ENCODE results near the gene NFATC1. TPM values are rescaled to one million over a fixed set of nuclear protein-coding genes. Genes with fewer than 3 reads are reported as not detected.

Gene NFATC1
- total RNA-seq, 1 donor from 2014 or later: 7.1 TPM

GRCh38 chr18:79456105-79456980, 60.6 kb downstream of the NFATC1 start:
- DNase-seq (ENCODE audit: low spot score): no peak
- Mint-ChIP-seq H3K4me1 (ENCODE audit: low read depth) (peaks cover 36% of the 10 kb centered on the region), H3K27ac (ENCODE audit: unreplicated experiment) (no peak overlapping the region), H3K27me3 (ENCODE audit: low read depth) (no peaks in the 10 kb centered on the region), H3K36me3 (ENCODE audit: low read depth) (no peaks in the 10 kb centered on the region), H3K4me3 (ENCODE audit: unreplicated experiment) (no peak overlapping the region), H3K9me3 (ENCODE audit: low read depth) (no peaks in the 10 kb centered on the region)
- TF ChIP-seq, protein P1, sequence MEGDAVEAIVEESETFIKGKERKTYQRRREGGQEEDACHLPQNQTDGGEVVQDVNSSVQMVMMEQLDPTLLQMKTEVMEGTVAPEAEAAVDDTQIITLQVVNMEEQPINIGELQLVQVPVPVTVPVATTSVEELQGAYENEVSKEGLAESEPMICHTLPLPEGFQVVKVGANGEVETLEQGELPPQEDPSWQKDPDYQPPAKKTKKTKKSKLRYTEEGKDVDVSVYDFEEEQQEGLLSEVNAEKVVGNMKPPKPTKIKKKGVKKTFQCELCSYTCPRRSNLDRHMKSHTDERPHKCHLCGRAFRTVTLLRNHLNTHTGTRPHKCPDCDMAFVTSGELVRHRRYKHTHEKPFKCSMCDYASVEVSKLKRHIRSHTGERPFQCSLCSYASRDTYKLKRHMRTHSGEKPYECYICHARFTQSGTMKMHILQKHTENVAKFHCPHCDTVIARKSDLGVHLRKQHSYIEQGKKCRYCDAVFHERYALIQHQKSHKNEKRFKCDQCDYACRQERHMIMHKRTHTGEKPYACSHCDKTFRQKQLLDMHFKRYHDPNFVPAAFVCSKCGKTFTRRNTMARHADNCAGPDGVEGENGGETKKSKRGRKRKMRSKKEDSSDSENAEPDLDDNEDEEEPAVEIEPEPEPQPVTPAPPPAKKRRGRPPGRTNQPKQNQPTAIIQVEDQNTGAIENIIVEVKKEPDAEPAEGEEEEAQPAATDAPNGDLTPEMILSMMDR (IDR thresholded peaks at IDR 0.05): no peak

DNA sequence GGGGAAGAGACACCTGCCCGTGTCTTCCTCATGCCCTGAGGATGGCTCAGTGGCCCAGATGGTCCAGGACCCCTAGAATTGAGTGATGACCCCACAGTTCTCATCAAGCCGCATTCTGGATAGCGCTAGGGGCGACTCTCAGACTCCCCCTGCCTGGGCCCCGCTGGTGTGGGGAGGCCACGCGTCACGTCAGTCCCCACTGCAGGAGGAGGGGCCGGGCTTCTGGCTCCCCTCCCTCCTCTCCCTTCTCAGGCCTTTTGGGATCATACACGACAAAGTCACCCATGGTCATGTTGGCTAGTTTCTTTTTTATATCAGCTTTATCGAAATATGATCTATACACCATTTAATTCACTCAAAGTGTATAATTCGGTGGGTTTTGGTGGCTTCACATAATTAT, 61.5 kb downstream of the NFATC1 start:
- Mint-ChIP-seq H3K36me3 (ENCODE audit: low read depth) (no peaks in the 10 kb centered on the region), H3K4me1 (ENCODE audit: low read depth) (peaks cover 36% of the 10 kb centered on the region), H3K4me3 (ENCODE audit: unreplicated experiment) (no peak overlapping the region), H3K27ac (ENCODE audit: unreplicated experiment) (no peak overlapping the region), H3K9me3 (ENCODE audit: low read depth) (no peaks in the 10 kb centered on the region), H3K27me3 (ENCODE audit: low read depth) (no peaks in the 10 kb centered on the region)
- TF ChIP-seq, protein P1 (IDR thresholded peaks at IDR 0.05): no peak
- no peak for DNase-seq (ENCODE audit: low spot score)

DNA sequence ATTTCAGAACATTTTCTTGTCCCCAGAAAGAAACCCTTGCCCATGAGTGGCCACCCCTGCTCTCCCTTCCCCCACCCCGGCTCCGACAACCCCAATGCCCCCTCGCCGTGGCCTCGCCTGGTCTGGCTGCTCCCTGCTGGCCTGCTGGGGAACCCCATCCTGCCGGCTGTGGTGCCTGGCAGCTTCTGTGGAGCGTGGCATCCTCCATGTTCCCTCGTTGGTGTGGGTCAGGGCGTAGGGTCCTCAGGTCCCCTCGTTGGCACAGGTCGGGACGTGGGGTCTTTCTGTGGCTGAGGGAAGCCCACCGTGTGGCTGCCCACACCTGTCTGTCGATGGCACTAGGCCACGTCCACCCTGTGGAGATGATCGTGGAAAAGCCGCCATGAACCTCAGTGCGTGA, 61.9 kb downstream of the NFATC1 start:
- H3K27ac Mint-ChIP-seq (ENCODE audit: unreplicated experiment): no peak overlapping the region
- H3K4me1 Mint-ChIP-seq (ENCODE audit: low read depth): peaks cover 36% of the 10 kb centered on the region
- H3K9me3 Mint-ChIP-seq (ENCODE audit: low read depth): no peaks in the 10 kb centered on the region
- DNase-seq (ENCODE audit: low spot score): no peak
- H3K27me3 Mint-ChIP-seq (ENCODE audit: low read depth): no peaks in the 10 kb centered on the region
- TF ChIP-seq, protein P1 (IDR thresholded peaks at IDR 0.05): no peak
- H3K36me3 Mint-ChIP-seq (ENCODE audit: low read depth): no peaks in the 10 kb centered on the region
- no peak overlapping the region for H3K4me3 Mint-ChIP-seq (ENCODE audit: unreplicated experiment)

GRCh38 chr18:79458131-79458838, 62.6 kb downstream of the NFATC1 start:
- no peak for DNase-seq (ENCODE audit: low spot score)
- TF ChIP-seq, protein P1 (IDR thresholded peaks at IDR 0.05): no peak
- no peaks in the 10 kb centered on the region for H3K27me3 Mint-ChIP-seq (ENCODE audit: low read depth)
- no peaks in the 10 kb centered on the region for H3K36me3 Mint-ChIP-seq (ENCODE audit: low read depth)
- peak overlapping the region; percentile 41 for H3K4me3 Mint-ChIP-seq (ENCODE audit: unreplicated experiment)
- H3K4me1 Mint-ChIP-seq (ENCODE audit: low read depth): peaks cover 36% of the 10 kb centered on the region
- H3K9me3 Mint-ChIP-seq (ENCODE audit: low read depth): no peaks in the 10 kb centered on the region
- peak overlapping the region; percentile 75 for H3K27ac Mint-ChIP-seq (ENCODE audit: unreplicated experiment)

All from chondrocyte (in vitro differentiated cells).